DOHH2 (cell line): ENCODE measurements around the gene LRRC1.

Source experiments
- CTCF ChIP-seq: fragments of 200-600 bp; sonication (generic); IDR thresholded peaks from one replicate; pipeline ENCODE4 v1.5.1; 2014; ENCODE audit warnings: antibody characterized with exemption, mild to moderate bottlenecking, low read depth, low read length; ENCODE audit not compliant: poor library complexity, severe bottlenecking
- EZH2phosphoT487 ChIP-seq: fragments of 200-600 bp; sonication (generic); IDR thresholded peaks from 2 replicates; pipeline ENCODE4 v1.6.1; 2017; ENCODE audit warnings: borderline replicate concordance, mild to moderate bottlenecking, antibody characterized with exemption, low read length, moderate library complexity, mixed read lengths

DNA sequence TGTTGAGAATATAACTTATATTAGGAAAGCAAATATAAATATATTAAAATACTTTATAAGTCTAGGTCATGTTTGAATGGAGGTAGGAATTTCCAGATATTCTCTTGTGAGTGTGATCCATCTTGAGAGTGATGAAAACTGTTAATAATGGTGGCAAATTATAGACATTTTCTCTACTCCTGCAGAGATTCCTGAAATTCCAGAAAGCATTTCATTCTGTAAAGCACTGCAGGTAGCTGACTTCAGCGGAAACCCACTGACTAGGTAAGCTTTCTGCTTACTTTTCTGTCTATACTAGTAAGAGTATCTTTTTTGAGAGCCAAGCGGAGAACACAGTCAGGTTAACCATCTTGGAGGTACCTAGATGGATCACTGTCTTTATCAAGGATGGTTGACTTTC is 84.0 kb downstream of the LRRC1 start:
- no peak for TF ChIP-seq CTCF
- TF ChIP-seq EZH2phosphoT487, result no peak
